NCI-H1930 (cell line): Measurements from ENCODE around the gene TIMM10.

Source experiments
- DNase-seq, 2 experiments: peaks; one replicate each; lab custom pipeline; 2025; lab: John Stamatoyannopoulos, UW

TIMM10 gene

GRCh38 chr11:57482782-57483561 is 47.6 kb downstream of the TIMM10 start:
- peak; percentile 37 to 62 for DNase-seq

DNA sequence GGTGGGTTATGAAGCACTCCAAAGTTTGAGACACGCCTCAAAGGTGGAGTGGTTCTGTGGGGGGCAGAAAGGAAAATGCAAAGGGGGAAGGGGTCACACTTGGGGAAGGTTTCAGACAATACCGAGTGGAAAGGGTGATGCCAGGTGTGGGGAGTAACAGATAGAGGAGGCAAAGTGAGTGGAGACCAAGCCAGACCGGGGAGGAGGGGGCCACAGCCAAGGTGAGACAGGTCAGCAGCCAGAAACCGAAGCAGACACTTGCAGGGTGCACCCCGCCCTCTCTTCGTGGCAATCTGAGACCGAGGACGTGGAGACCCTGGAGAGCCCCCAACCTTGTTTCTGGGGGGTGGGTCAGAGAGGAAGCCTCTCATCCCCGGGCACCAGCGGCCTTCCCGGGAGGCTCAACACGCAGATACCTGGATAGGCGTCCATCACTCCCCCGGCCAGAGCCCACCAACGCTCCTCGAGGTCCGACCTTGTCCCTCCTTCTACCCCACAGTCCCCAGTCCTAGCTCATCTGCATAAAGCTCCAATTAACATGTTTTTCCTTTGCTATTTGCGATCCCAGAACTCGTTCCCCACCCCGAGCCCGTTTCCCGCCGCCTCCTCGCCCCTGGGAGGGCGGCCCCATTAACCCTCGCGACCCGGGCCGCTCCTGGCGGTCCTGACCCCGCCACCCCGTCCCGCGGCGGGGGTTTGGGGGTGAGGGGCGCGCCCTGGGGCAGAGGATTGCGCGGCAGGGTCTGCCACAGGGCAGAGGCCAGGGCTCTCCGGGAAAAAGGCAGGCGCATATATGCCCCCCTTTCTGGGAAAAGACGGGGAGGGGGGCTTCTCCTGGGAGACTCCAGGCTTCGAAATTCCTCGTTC is 48.4 kb downstream of the TIMM10 start:
- no peak for DNase-seq

DNA sequence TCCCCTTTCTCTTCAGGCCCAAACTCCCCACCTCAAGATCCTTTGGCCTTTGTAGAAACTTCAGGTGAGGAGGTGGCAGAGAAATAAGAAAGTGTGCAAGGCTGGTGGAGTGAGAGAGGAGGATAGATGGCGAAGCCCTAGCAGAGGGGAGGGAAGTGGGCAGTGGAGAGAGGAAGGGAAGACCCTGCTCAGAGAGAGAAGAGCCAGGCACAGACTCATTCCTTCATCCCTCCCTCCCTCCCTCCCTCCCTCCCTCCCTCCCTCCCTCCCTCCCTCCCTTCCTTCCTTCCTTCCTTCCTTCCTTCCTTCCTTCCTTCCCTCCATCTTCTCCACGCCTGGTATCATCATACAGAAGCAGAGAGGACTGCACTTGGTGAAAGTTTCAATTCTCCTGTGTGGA is 49.2 kb downstream of the TIMM10 start:
- no peak for DNase-seq

DNA sequence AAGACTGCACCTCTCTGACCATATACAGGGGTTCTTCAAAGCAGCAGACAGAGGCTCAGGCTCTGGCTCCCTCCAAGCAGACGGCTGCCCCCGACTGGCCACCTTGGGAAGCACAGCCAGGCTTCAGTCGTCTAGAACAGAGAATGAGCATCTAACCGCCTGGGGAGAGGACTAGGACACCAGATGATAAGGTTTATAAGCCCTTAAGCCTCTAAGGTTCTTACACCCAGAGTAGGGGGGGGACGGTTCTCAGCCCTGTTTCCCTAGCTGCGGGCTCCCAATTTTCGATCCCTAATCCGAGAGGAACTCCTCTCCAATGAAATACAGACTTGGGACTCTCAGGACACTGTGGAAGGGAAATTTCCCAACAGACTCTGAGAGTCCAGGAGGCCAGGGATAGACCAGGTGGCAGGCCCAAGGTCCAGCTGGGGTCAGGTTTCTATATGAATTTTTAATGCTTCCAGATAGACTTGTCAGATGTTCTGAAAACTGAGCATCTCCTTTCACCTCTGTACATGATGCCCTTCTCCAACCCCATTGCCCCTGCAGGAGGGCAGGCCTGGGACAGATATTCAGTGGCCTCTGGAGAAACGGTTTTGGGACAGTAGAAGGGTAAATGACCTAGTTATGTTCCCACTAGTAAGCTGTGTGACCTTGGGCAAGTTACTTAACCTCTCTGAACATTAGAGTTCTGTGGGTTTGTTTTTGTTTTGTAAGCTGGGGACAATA is 50.0 kb downstream of the TIMM10 start:
- DNase-seq = peak; percentile 16 to 41

DNA sequence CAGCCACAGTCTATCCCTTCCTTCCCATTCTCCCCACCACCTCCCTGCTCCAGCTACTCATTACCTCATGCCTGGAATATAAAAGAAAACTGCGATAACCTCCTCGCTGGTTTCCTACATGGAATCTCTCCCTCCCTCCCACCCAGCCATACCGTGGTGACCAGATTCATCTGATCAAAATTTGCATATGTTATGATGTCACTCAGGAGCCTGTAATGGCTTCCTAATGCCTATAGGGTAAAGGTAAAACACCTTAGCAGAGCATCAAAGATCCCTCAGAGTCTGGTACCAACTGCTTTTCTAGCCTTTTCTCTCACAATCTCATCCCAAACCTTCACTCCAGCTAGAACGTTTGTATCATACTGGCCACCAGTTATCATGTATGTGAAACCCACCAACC is 50.6 kb downstream of the TIMM10 start:
- DNase-seq = no peak

- DNase-seq = no peak
Measured at GRCh38 chr11:57479021-57479663, 51.4 kb downstream of the TIMM10 start.
